Fibroblast of lung (primary cell): ENCODE measurements around the gene TSNAX.

Experiments used
- EZH2 ChIP-seq: IDR thresholded peaks from 2 replicates; pipeline ENCODE4 v1.5.1; 2012; ENCODE audit warnings: low read length, control low read depth, mild to moderate bottlenecking; ENCODE audit errors: missing control alignments
- TF ChIP-seq, protein P1 (sequence below), 2 donors: IDR thresholded peaks in 1 of 2; conservative IDR thresholded peaks in 1 of 2; 1 replicate in 1 of 2; 2 replicates in 1 of 2; pipeline ENCODE4 v1.5.1; 2011 to 2012; ENCODE audit warnings: low read length in 2 of 2, control low read depth in 1 of 2, inconsistent platforms in 1 of 2, low read depth in 1 of 2, mild to moderate bottlenecking in 1 of 2

DNA sequence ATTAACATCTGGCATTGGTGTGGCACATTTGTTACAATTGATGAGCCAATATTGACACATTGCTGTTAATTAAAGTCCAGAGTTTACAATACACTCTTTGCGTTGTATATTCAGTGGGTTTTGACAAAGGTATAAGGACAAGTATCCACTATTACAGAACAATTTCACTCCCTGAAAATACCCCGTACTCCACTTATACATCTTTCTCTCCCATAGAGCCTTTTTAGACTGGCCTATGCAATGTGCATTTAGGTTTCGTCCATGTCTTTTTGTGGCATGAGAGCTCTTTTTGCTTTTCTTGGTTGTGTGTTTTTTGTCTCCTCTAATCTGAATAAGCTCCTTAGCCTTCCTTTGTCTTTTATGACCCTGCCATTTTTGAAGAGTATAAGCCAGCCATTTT lies 40.6 kb upstream of the TSNAX start:
- TF ChIP-seq, protein P1, sequence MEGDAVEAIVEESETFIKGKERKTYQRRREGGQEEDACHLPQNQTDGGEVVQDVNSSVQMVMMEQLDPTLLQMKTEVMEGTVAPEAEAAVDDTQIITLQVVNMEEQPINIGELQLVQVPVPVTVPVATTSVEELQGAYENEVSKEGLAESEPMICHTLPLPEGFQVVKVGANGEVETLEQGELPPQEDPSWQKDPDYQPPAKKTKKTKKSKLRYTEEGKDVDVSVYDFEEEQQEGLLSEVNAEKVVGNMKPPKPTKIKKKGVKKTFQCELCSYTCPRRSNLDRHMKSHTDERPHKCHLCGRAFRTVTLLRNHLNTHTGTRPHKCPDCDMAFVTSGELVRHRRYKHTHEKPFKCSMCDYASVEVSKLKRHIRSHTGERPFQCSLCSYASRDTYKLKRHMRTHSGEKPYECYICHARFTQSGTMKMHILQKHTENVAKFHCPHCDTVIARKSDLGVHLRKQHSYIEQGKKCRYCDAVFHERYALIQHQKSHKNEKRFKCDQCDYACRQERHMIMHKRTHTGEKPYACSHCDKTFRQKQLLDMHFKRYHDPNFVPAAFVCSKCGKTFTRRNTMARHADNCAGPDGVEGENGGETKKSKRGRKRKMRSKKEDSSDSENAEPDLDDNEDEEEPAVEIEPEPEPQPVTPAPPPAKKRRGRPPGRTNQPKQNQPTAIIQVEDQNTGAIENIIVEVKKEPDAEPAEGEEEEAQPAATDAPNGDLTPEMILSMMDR (conservative IDR thresholded peaks at IDR 0.05 in 1 of 2, IDR thresholded peaks at IDR 0.05 in 1 of 2; ENCODE audit: low read depth in 1 of 2, low read length in 2 of 2) = no peak
- no peak for TF ChIP-seq EZH2
